Keratinocyte (primary cell): ENCODE results near the gene TWIST2.

Source experiments
- EZH2 ChIP-seq: IDR thresholded peaks from one replicate; pipeline ENCODE4 v1.6.1; 2012; ENCODE audit warnings: inconsistent platforms, mild to moderate bottlenecking, low read length, moderate library complexity
- TF ChIP-seq, protein P1 (sequence below), 3 experiments: IDR thresholded peaks in 1 of 3; conservative IDR thresholded peaks in 1 of 3; optimal IDR thresholded peaks in 1 of 3; 2 replicates in 2 of 3; 3 replicates in 1 of 3; pipeline versions ENCODE3 to v1.5.1; 2011; ENCODE audit warnings: low read length in 3 of 3, mild to moderate bottlenecking in 3 of 3, moderate library complexity in 2 of 3, control low read depth in 1 of 3, inconsistent platforms in 1 of 3; ENCODE audit not compliant: insufficient read depth in 2 of 3; ENCODE audit errors: extremely low read depth in 1 of 3

DNA sequence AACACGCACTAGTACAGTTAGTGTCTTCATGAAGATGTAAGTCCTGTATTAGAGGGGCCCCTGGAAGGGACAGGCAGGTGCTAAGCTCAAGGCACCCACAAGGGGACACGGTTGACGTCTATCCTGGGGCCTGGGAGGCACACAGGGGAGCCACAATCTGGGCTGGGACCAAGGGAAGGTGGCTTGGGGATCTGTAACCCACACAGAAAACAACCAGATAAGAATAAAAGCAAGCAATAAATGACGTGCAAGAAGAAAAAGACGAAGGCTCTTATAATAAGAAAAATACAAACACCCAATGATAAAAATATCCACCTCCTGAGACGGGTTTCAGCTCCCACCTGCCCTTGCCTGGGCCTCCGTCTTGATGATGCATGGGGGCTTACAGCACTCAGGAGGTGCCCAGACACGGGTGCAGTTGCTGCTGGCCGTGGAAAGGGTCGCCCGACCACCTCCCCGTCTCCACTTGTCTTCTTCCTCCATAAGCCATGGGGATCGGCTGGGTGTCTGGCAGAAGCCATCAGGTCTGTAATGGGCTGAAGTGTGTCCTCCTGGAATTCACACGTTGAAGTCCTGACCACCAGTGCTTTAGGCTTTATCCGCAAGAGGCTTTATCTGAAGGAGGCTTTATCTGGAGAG is 73.9 kb downstream of the TWIST2 start:
- TF ChIP-seq EZH2, result no peak
- TF ChIP-seq, protein P1, sequence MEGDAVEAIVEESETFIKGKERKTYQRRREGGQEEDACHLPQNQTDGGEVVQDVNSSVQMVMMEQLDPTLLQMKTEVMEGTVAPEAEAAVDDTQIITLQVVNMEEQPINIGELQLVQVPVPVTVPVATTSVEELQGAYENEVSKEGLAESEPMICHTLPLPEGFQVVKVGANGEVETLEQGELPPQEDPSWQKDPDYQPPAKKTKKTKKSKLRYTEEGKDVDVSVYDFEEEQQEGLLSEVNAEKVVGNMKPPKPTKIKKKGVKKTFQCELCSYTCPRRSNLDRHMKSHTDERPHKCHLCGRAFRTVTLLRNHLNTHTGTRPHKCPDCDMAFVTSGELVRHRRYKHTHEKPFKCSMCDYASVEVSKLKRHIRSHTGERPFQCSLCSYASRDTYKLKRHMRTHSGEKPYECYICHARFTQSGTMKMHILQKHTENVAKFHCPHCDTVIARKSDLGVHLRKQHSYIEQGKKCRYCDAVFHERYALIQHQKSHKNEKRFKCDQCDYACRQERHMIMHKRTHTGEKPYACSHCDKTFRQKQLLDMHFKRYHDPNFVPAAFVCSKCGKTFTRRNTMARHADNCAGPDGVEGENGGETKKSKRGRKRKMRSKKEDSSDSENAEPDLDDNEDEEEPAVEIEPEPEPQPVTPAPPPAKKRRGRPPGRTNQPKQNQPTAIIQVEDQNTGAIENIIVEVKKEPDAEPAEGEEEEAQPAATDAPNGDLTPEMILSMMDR (optimal IDR thresholded peaks at IDR 0.05 in 1 of 3, IDR thresholded peaks at IDR 0.05 in 1 of 3, conservative IDR thresholded peaks at IDR 0.05 in 1 of 3; ENCODE audit: extremely low read depth in 1 of 3, insufficient read depth in 2 of 3, low read length in 3 of 3), result no peak
